Suprapubic skin (tissue), 4 donors: ENCODE measurements around the gene CEP170B.

ENCODE experiments used
- EP300 ChIP-seq: sonication (generic); formaldehyde crosslinking; IDR thresholded peaks from one replicate; pipeline ENCODE4 v1.6.1; 2017; ENCODE audit warnings: antibody characterized with exemption
- POLR2A ChIP-seq, 2 donors: fragments of 450-650 bp; IDR thresholded peaks; one replicate each; pipeline ENCODE4 v1.6.1; 2017; ENCODE audit warnings: antibody characterized with exemption in 2 of 2, mild to moderate bottlenecking in 2 of 2, moderate library complexity in 2 of 2
- POLR2AphosphoS5 ChIP-seq, 3 donors: sonication (generic); formaldehyde crosslinking; IDR thresholded peaks; one replicate each; pipeline ENCODE4 v1.6.1; 2017; ENCODE audit warnings: antibody characterized with exemption in 3 of 3
- TF ChIP-seq, protein P1 (sequence below), 2 donors: fragments of 200-600 bp in 1 of 2; fragments of 450-650 bp in 1 of 2; sonication (generic) in 1 of 2; IDR thresholded peaks; one replicate each; pipeline ENCODE4 v1.5.1; 2016 to 2019; ENCODE audit warnings: antibody characterized with exemption in 2 of 2, mild to moderate bottlenecking in 1 of 2, moderate library complexity in 1 of 2

- TF ChIP-seq, protein P1, sequence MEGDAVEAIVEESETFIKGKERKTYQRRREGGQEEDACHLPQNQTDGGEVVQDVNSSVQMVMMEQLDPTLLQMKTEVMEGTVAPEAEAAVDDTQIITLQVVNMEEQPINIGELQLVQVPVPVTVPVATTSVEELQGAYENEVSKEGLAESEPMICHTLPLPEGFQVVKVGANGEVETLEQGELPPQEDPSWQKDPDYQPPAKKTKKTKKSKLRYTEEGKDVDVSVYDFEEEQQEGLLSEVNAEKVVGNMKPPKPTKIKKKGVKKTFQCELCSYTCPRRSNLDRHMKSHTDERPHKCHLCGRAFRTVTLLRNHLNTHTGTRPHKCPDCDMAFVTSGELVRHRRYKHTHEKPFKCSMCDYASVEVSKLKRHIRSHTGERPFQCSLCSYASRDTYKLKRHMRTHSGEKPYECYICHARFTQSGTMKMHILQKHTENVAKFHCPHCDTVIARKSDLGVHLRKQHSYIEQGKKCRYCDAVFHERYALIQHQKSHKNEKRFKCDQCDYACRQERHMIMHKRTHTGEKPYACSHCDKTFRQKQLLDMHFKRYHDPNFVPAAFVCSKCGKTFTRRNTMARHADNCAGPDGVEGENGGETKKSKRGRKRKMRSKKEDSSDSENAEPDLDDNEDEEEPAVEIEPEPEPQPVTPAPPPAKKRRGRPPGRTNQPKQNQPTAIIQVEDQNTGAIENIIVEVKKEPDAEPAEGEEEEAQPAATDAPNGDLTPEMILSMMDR (IDR thresholded peaks at IDR 0.05) = no peak
- TF ChIP-seq POLR2A (IDR thresholded peaks at IDR 0.05) = no peak
- TF ChIP-seq POLR2AphosphoS5 (IDR thresholded peaks at IDR 0.05) = no peak
- TF ChIP-seq EP300 = no peak
These were observed 43.0 kb upstream of the CEP170B start for GRCh38 chr14:104821971-104822608.
